ENCODE data around the gene CASKIN2.
A peak's percentile ranks its signal among the peaks of the same experiment; 100 is the strongest.
"Not testable (repeated sequence)": the region's sequence is repeated elsewhere in the genome, so short reads cannot be mapped to it uniquely, and the experiment has no call there.

CASKIN2 gene

DNA sequence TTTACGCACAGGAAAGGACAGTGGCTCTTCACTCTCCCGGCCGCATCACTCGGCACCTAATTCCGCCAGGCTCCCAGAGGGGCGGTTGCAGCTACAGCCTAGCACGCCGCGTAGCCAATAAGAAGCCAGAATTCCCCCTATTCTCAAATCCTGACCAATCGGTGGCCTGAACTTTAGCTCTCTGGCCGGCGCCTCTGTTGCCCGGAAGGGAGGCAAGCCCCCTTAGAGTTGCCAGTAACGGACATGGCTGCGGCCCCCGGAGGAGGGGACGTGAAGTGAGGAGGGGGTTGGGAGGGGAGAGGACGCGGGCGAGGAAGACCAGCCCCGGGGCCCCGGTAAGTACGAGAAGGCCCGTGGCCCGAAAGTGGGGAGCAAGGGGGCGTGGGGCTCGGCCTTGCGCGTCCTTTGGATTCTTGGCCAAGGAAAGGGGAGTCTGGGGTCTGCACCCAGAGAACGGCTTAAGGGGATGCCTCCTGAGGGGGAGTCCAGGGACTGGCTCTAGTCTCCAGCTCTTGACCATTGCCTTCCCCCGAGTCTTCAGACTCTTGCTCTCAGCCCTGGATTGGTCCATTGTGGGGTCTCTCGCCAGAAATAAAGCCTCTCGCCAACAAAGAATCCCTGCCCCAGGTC is 58.8 kb downstream of the CASKIN2 start, which contains the start of gene TMEM94:
Gene TMEM94 (plus strand): TSS at position 219 of the 630 bp plus-strand sequence. CDS start 15,271 bp downstream, outside the sequence.
- Histone ChIP-seq H3K9ac (ENCODE audit: insufficient read length, low read depth) (peak within 1 kb of the TSS; percentile 94), H3K27me3 (ENCODE audit: insufficient read depth, insufficient read length) (no peaks in the 10 kb centered on the region), H3K9me3 (ENCODE audit: insufficient read depth, low read length) (no peaks in the 10 kb centered on the region), H3K4me1 (ENCODE audit: insufficient read depth, insufficient read length) (no peaks in the 10 kb centered on the region), H3K36me3 (ENCODE audit: insufficient read depth, insufficient read length, low read length) (peaks cover 3% of the 10 kb centered on the region), H3K4me3 (ENCODE audit: insufficient read length, low read depth) (peak within 1 kb of the TSS; percentile 92)
- DNase-seq (ENCODE audit: low read depth, low spot score) = peak; percentile 93
- TF ChIP-seq SUZ12 (IDR thresholded peaks at IDR 0.05; ENCODE audit: extremely low read depth, insufficient read depth, insufficient read length) (no peak), YY1 (IDR thresholded peaks at IDR 0.05; ENCODE audit: insufficient read depth, insufficient read length) (peak; percentile 94), ZNF274 (IDR thresholded peaks at IDR 0.05; ENCODE audit: low read depth, low read length) (no peak)

DNA sequence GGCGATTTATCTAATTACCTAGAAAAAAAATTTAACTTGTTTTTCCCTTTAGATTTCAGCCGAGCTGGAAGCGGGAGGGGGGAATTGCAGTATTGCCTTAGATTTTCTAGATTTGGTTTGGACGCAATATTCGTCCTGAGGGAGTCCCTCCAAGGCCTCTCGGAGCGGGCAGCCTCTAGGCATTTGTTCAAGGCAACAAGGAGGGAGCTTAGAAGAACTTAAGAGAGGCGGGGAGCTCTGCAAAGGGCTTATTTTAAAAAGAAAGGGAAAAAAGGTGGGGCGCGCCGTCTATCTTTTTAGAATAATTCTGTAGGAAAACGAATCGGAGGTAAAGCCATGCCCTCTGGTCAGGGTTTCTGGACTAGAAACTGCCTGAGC is 59.3 kb downstream of the CASKIN2 start:
- Histone ChIP-seq H3K9ac (ENCODE audit: insufficient read length, low read depth) (peak overlapping the region; percentile 71), H3K9me3 (ENCODE audit: insufficient read depth, low read length) (no peaks in the 10 kb centered on the region), H3K4me3 (ENCODE audit: insufficient read length, low read depth) (peak overlapping the region; percentile 92), H3K27me3 (ENCODE audit: insufficient read depth, insufficient read length) (no peaks in the 10 kb centered on the region), H3K36me3 (ENCODE audit: insufficient read depth, insufficient read length, low read length) (peaks cover 3% of the 10 kb centered on the region), H3K4me1 (ENCODE audit: insufficient read depth, insufficient read length) (no peaks in the 10 kb centered on the region)
- no peak for TF ChIP-seq YY1 (IDR thresholded peaks at IDR 0.05; ENCODE audit: insufficient read depth, insufficient read length)
- TF ChIP-seq SUZ12 (IDR thresholded peaks at IDR 0.05; ENCODE audit: extremely low read depth, insufficient read depth, insufficient read length) = no peak
- no peak for DNase-seq (ENCODE audit: low read depth, low spot score)

DNA sequence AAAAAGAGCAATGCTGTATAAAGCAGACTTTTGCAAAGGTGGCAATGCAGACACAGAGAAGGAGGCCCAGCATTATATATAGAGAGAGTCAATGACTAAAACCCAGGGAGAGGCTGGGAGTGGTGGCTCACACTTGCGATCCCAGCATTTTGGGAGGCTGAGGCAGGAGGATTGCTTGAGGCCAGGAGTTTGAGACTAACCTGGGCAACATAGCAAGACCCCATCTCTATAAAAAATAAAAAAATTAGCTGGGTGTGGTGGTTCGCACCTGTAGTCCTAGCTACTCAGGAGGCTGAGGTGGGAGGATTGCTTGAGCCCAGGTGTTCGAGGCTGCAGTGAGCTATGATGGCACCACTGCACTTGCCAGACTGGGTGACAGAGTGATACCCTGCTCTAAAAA is 60.7 kb downstream of the CASKIN2 start:
- H3K27me3 ChIP-seq (ENCODE audit: insufficient read depth, insufficient read length); H3K9me3 ChIP-seq (ENCODE audit: insufficient read depth, low read length); H3K36me3 ChIP-seq (ENCODE audit: insufficient read depth, insufficient read length, low read length); H3K4me3 ChIP-seq (ENCODE audit: insufficient read length, low read depth); DNase-seq (ENCODE audit: low read depth, low spot score); H3K4me1 ChIP-seq (ENCODE audit: insufficient read depth, insufficient read length); H3K9ac ChIP-seq (ENCODE audit: insufficient read length, low read depth): not testable (repeated sequence)

DNA sequence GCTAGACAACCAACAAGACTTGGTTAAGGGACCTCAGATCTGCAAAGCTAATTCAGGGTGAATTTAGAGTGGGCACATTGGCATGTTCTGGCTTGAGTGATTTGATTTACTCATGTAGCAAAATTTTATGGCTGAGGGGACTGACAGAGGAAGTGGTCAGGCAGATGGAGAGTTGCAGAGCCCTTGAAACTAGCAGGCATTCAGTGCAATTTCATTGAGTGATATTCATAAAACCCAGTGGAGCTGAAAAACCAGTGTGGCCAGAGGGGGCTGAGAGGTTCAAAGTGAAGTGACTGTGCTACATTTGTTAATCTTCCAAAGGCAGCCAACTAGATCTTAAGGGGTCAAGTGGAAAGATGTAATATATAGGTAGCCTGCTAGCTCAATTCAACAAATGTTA is 61.1 kb downstream of the CASKIN2 start:
- TF ChIP-seq ZNF274 (IDR thresholded peaks at IDR 0.05; ENCODE audit: low read depth, low read length) = no peak
- TF ChIP-seq YY1 (IDR thresholded peaks at IDR 0.05; ENCODE audit: insufficient read depth, insufficient read length) = no peak
- no peak for TF ChIP-seq SUZ12 (IDR thresholded peaks at IDR 0.05; ENCODE audit: extremely low read depth, insufficient read depth, insufficient read length)
- Histone ChIP-seq H3K9ac (ENCODE audit: insufficient read length, low read depth) (no peak overlapping the region), H3K4me1 (ENCODE audit: insufficient read depth, insufficient read length) (no peaks in the 10 kb centered on the region), H3K9me3 (ENCODE audit: insufficient read depth, low read length) (no peaks in the 10 kb centered on the region), H3K27me3 (ENCODE audit: insufficient read depth, insufficient read length) (no peaks in the 10 kb centered on the region), H3K36me3 (ENCODE audit: insufficient read depth, insufficient read length, low read length) (peaks cover 3% of the 10 kb centered on the region), H3K4me3 (ENCODE audit: insufficient read length, low read depth) (no peak overlapping the region)
- DNase-seq (ENCODE audit: low read depth, low spot score) = no peak

DNA sequence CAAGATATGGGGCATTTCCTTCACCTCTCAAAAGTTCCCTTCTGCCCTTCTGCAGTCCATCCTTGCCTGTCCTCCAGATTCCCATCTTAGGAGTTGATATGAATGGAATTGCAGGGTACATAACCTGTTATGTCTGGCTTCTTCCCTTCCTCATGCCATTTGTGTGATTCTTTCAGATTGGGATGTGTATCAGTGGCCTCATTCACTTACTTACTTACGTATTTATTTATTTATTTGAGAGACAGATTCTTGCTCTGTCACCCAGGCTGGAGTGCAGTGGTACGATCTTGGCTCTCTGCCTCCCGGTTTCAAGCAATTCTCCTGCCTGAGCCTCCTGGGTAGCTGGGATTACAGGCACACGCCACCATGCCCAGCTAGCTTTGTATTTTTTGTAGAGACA is 65.1 kb downstream of the CASKIN2 start:
- no peak for DNase-seq (ENCODE audit: low read depth, low spot score)
- Histone ChIP-seq H3K36me3 (ENCODE audit: insufficient read depth, insufficient read length, low read length) (no peaks in the 10 kb centered on the region), H3K4me3 (ENCODE audit: insufficient read length, low read depth) (no peak overlapping the region), H3K9me3 (ENCODE audit: insufficient read depth, low read length) (no peaks in the 10 kb centered on the region), H3K9ac (ENCODE audit: insufficient read length, low read depth) (no peak overlapping the region), H3K4me1 (ENCODE audit: insufficient read depth, insufficient read length) (no peaks in the 10 kb centered on the region), H3K27me3 (ENCODE audit: insufficient read depth, insufficient read length) (no peaks in the 10 kb centered on the region)
- TF ChIP-seq SUZ12 (IDR thresholded peaks at IDR 0.05; ENCODE audit: extremely low read depth, insufficient read depth, insufficient read length) (no peak), YY1 (IDR thresholded peaks at IDR 0.05; ENCODE audit: insufficient read depth, insufficient read length) (no peak), ZNF274 (IDR thresholded peaks at IDR 0.05; ENCODE audit: low read depth, low read length) (no peak)
